H1 (cell line): ENCODE data around the gene UCMA. TPM values are rescaled to one million over a fixed set of nuclear protein-coding genes. Genes with fewer than 3 reads are reported as not detected.

Experiments
- CTCF ChIA-PET: fragments of 300-600 bp; sonication (Branson Sonifier 250); formaldehyde crosslinking; loops from one replicate; lab custom pipeline; 2021; ENCODE audit not compliant: partially characterized antibody; lab: Charles Lee
- POLR2A ChIA-PET: fragments of 300-600 bp; sonication (Branson Sonifier 250); formaldehyde crosslinking; loops from one replicate; lab custom pipeline; 2021; ENCODE audit warnings: inconsistent platforms; ENCODE audit not compliant: partially characterized antibody; lab: Charles Lee
- DNase-seq, 2 experiments: peaks; one replicate each; pipeline versions ENCODE4 v3.0.0 to v3.0.0-alpha.2; 2010 to 2022; ENCODE audit warnings: low spot score in 2 of 2, low read depth in 1 of 2, mixed read lengths in 1 of 2
- FAIRE-seq: peaks from 2 replicates; lab custom pipeline; 2011; peaks lifted over from hg19 to GRCh38; lab: Jason Lieb, UNC
- H2AFZ ChIP-seq: 2 replicates; pipeline ENCODE4 v1.8.1; 2012; ENCODE audit warnings: low read length, inconsistent platforms
- H2AK5ac ChIP-seq: 2 replicates; pipeline ENCODE4 v1.6.1; 2013; ENCODE audit warnings: low read depth, low read length
- H2BK120ac ChIP-seq: replicated peaks from 2 replicates; pipeline ENCODE3; 2013; ENCODE audit warnings: low read depth, low read length, inconsistent platforms
- H2BK12ac ChIP-seq: 2 replicates; pipeline ENCODE4 v1.6.1; 2013; ENCODE audit warnings: low read depth, low read length
- H2BK15ac ChIP-seq: 2 replicates; pipeline ENCODE4 v1.6.1; 2013; ENCODE audit warnings: low read length
- H2BK20ac ChIP-seq: 2 replicates; pipeline ENCODE4 v1.6.1; 2013; ENCODE audit warnings: low read length
- H2BK5ac ChIP-seq: 2 replicates; pipeline ENCODE4 v1.6.1; 2013; ENCODE audit warnings: low read depth, low read length
- H3K14ac ChIP-seq: 2 replicates; pipeline ENCODE4 v1.6.1; 2013; ENCODE audit warnings: inconsistent platforms; ENCODE audit not compliant: insufficient read length
- H3K18ac ChIP-seq: 2 replicates; pipeline ENCODE4 v1.6.1; 2013; ENCODE audit warnings: low read length; ENCODE audit errors: extremely low read depth
- H3K23ac ChIP-seq: 2 replicates; pipeline ENCODE4 v1.6.1; 2013; ENCODE audit warnings: inconsistent platforms; ENCODE audit not compliant: insufficient read length
- H3K23me2 ChIP-seq: 2 replicates; pipeline ENCODE4 v1.6.1; 2013; ENCODE audit warnings: low read depth, low read length
- H3K27ac ChIP-seq: 2 replicates; pipeline ENCODE4 v1.6.1; 2011; ENCODE audit warnings: low read depth, low read length, inconsistent platforms
- H3K27me3 ChIP-seq, 4 experiments: replicated peaks in 1 of 4; 1 replicate in 1 of 4; 2 replicates in 3 of 4; pipeline versions ENCODE4 v1.6.1 to v1.8.1; 2011 to 2013; ENCODE audit warnings: low read length in 3 of 4, mild to moderate bottlenecking in 3 of 4, inconsistent platforms in 2 of 4, mixed read lengths in 2 of 4, moderate library complexity in 1 of 4; ENCODE audit not compliant: control insufficient read depth in 3 of 4, insufficient read depth in 3 of 4; ENCODE audit errors: extremely low read depth in 1 of 4
- H3K36me3 ChIP-seq, 4 experiments: 2 replicates each; pipeline versions ENCODE4 v1.6.1 to v1.8.1; 2011 to 2013; ENCODE audit warnings: mild to moderate bottlenecking in 4 of 4, low read length in 3 of 4, moderate library complexity in 2 of 4, control low read depth in 1 of 4, inconsistent platforms in 1 of 4; ENCODE audit not compliant: insufficient read depth in 4 of 4, control insufficient read depth in 2 of 4
- H3K4ac ChIP-seq: replicated peaks from 2 replicates; pipeline ENCODE3; 2013; ENCODE audit warnings: low read length, low read depth, mixed read lengths, inconsistent platforms; ENCODE audit not compliant: insufficient read length
- H3K4me1 ChIP-seq, 4 experiments: replicated peaks in 1 of 4; 1 replicate in 1 of 4; 2 replicates in 3 of 4; pipeline versions ENCODE4 v1.6.1 to v1.8.1; 2011 to 2013; ENCODE audit warnings: low read length in 3 of 4, inconsistent platforms in 2 of 4, mixed read lengths in 1 of 4; ENCODE audit not compliant: insufficient read depth in 4 of 4, control insufficient read depth in 3 of 4
- H3K4me2 ChIP-seq, 2 experiments: 2 replicates each; pipeline versions ENCODE4 v1.6.1 to v1.8.1; 2011 to 2013; ENCODE audit warnings: low read depth in 2 of 2, low read length in 2 of 2, control low read depth in 1 of 2, inconsistent platforms in 1 of 2, mild to moderate bottlenecking in 1 of 2; ENCODE audit not compliant: insufficient read depth in 1 of 2
- H3K4me3 ChIP-seq, 4 experiments: fragments of 200-600, 300-600 bp in 1 of 4; sonication (generic), shearing (Covaris generic), sonication (Bioruptor Twin) in 1 of 4; 2 replicates each; pipeline versions ENCODE4 v1.5.1 to v1.8.1; 2011 to 2016; ENCODE audit warnings: low read length in 4 of 4, low read depth in 3 of 4, control low read depth in 2 of 4, inconsistent platforms in 2 of 4, mild to moderate bottlenecking in 2 of 4, mixed read lengths in 1 of 4, moderate library complexity in 1 of 4; ENCODE audit not compliant: insufficient read depth in 2 of 4; ENCODE audit errors: extremely low read depth in 1 of 4
- H3K56ac ChIP-seq: replicated peaks from 2 replicates; pipeline ENCODE3; 2013; ENCODE audit warnings: low read depth, mild to moderate bottlenecking, mixed read lengths, low read length, inconsistent platforms; ENCODE audit not compliant: insufficient read length
- H3K79me1 ChIP-seq: 2 replicates; pipeline ENCODE4 v1.6.1; 2013; ENCODE audit warnings: low read depth, low read length, control low read depth
- H3K79me2 ChIP-seq, 2 experiments: 2 replicates each; pipeline versions ENCODE4 v1.6.1 to v1.8.1; 2012 to 2013; ENCODE audit warnings: low read length in 2 of 2, mild to moderate bottlenecking in 2 of 2, inconsistent platforms in 1 of 2; ENCODE audit not compliant: insufficient read depth in 2 of 2, control insufficient read depth in 1 of 2
- H3K9ac ChIP-seq, 4 experiments: replicated peaks in 1 of 4; 1 replicate in 1 of 4; 2 replicates in 3 of 4; pipeline versions ENCODE4 v1.6.1 to v1.8.1; 2011 to 2013; ENCODE audit warnings: low read depth in 3 of 4, low read length in 3 of 4, control low read depth in 2 of 4, mild to moderate bottlenecking in 2 of 4, moderate library complexity in 2 of 4, inconsistent platforms in 1 of 4; ENCODE audit errors: extremely low read depth in 1 of 4
- H3K9me3 ChIP-seq, 2 experiments: 2 replicates each; pipeline versions ENCODE4 v1.6.1 to v1.8.1; 2012 to 2013; ENCODE audit warnings: mild to moderate bottlenecking in 2 of 2, moderate library complexity in 2 of 2, control low read depth in 1 of 2, inconsistent platforms in 1 of 2, low read depth in 1 of 2, low read length in 1 of 2, mixed read lengths in 1 of 2; ENCODE audit not compliant: insufficient read depth in 2 of 2
- H4K20me1 ChIP-seq, 2 experiments: replicated peaks in 1 of 2; 2 replicates each; pipeline versions ENCODE3 to v1.8.1; 2011 to 2013; ENCODE audit warnings: inconsistent platforms in 2 of 2, low read length in 2 of 2, mild to moderate bottlenecking in 1 of 2; ENCODE audit not compliant: insufficient read depth in 2 of 2, control insufficient read depth in 1 of 2
- H4K5ac ChIP-seq: 2 replicates; pipeline ENCODE4 v1.6.1; 2013; ENCODE audit warnings: low read length, low read depth, mixed read lengths, inconsistent platforms; ENCODE audit not compliant: insufficient read length
- H4K8ac ChIP-seq: 2 replicates; pipeline ENCODE4 v1.8.0; 2013; ENCODE audit warnings: mild to moderate bottlenecking, moderate library complexity, low read length, inconsistent platforms; ENCODE audit not compliant: insufficient read depth; ENCODE audit errors: extremely low read depth
- H4K91ac ChIP-seq: replicated peaks from 2 replicates; pipeline ENCODE3; 2013; ENCODE audit warnings: low read length, mixed read lengths, inconsistent platforms; ENCODE audit not compliant: insufficient read length
- E2F6 ChIP-seq: IDR thresholded peaks from 2 replicates; pipeline ENCODE4 v1.6.1; 2012; ENCODE audit warnings: inconsistent platforms
- WGBS, 2 experiments: shearing (Covaris generic) in 1 of 2; methylation state at CpG; one replicate each; pipeline versions ENCODE4 v1.1.6 to v1.1.7; 2013 to 2015; ENCODE audit warnings: low lambda C conversion rate in 2 of 2, mixed read lengths in 2 of 2, inconsistent platforms in 1 of 2, low coverage in 1 of 2, missing lambda C conversion rate in 1 of 2; ENCODE audit not compliant: insufficient replicate concordance in 2 of 2, insufficient coverage in 1 of 2, insufficient read length in 1 of 2; ENCODE audit errors: extremely low coverage in 1 of 2, missing lambda C conversion rate in 1 of 2; 5-methylcytosine and 5-hydroxymethylcytosine counted together
- polyA plus RNA-seq, 7 experiments: library from polyadenylated mRNA; depleted of rRNA in 3 of 7; stranded (reverse) in 5 of 7; unstranded in 2 of 7; fragments of >200 nt in 5 of 7; fragments of 200-250 nt in 2 of 7; gene quantifications; 1 replicate in 5 of 7; 2 replicates in 1 of 7; 4 replicates in 1 of 7; pipeline versions ENCODE4 v1.2.1 to v1.2.3, GENCODE V29; 2011 to 2013; ENCODE audit warnings: missing spikeins in 2 of 7, mixed read lengths in 2 of 7
- total RNA-seq: library from RNA; stranded (reverse); fragmentation: NEBNext Ultra II Directional; extraction: Animal tissue kit (Norgen Biotek cat#: 25700); gene quantifications from 2 replicates; pipeline ENCODE4 v1.2.1, GENCODE V29; 2021

Gene UCMA
- total and polyA plus RNA-seq, 2 of the 8 experiments (the other 6 are each of a cell fraction or from before 2014, with no cell fraction given), result 1.2 to 4.6 TPM

DNA sequence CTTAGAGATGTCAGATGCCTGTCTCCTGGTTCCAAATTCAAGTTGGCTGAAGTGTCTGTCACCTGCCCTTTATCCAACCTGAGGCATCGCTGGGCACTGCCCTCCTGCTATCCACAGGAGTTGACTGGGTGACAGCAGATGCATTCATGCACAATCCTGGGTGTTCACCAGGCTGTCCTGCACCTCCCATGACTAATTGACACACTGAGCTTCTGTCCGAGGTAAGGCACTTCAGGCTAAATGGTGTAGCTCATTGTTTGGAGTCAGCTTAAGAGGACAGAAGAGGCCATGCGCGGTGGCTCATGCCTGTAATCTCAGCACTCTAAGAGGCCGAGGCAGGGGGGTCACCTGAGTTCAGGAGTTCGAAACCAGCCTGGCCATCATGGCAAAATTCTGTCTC is 2.4 kb downstream of the UCMA start:
- Histone ChIP-seq H3K4me3 (no peak overlapping the region), H3K27me3 (no peaks in the 10 kb centered on the region), H3K4me1 (peaks cover 4 to 20% (median 10%) of the 10 kb centered on the region in 4 experiments), H3K79me2 (no peaks in the 10 kb centered on the region), H2AK5ac (peak overlapping the region; percentile 77; the same call in 1 of the 2 replicates), H3K36me3 (no peaks in the 10 kb centered on the region), H2BK120ac (no peak overlapping the region), H3K79me1 (no peaks in the 10 kb centered on the region), H3K23me2 (peaks cover 2% of the 10 kb centered on the region; the same call in 1 of the 2 replicates), H3K14ac (no peak overlapping the region), H3K18ac (no peak overlapping the region), H2AFZ (no peak overlapping the region), H3K56ac (no peak overlapping the region), H2BK15ac (no peak overlapping the region), H3K27ac (no peak overlapping the region), H3K23ac (no peak overlapping the region), H4K5ac (no peak overlapping the region), H4K8ac (no peak overlapping the region), H4K20me1 (no peaks in the 10 kb centered on the region), H3K9ac (no peak overlapping the region), H3K9me3 (no peaks in the 10 kb centered on the region), H2BK20ac (no peak overlapping the region), H2BK12ac (no peak overlapping the region), H3K4me2 (no peak overlapping the region), H2BK5ac (no peak overlapping the region), H4K91ac (no peak overlapping the region), H3K4ac (no peak overlapping the region)
- no peak for FAIRE-seq
- TF ChIP-seq E2F6, result no peak
- ChIA-PET POLR2A (interaction anchor here (1.7 to 1.8 kb wide), 2 partner anchors 17 to 118 kb away, joined by 3 to 5 read pairs; no protein-coding TSS in a partner anchor), CTCF (interaction anchor here (0.7 to 3.6 kb wide), 4 partner anchors 11 to 40 kb away, joined by 3 to 15 read pairs (median 3); no protein-coding TSS in a partner anchor)
- WGBS, 2 experiments, result 85% methylated on average over 6 of the region's 6 CpGs; no CpG with 5 or more reads in 1 of the 2 experiments
- no peak for DNase-seq
